Embryonic facial prominence (tissue), 1 donor: ENCODE measurements around the gene TBKBP1.

Experiments used
- DNase-seq: peaks from one replicate; pipeline ENCODE4 v3.0.0-alpha.2; 2016; ENCODE audit errors: extremely low spot score

TBKBP1 gene

DNA sequence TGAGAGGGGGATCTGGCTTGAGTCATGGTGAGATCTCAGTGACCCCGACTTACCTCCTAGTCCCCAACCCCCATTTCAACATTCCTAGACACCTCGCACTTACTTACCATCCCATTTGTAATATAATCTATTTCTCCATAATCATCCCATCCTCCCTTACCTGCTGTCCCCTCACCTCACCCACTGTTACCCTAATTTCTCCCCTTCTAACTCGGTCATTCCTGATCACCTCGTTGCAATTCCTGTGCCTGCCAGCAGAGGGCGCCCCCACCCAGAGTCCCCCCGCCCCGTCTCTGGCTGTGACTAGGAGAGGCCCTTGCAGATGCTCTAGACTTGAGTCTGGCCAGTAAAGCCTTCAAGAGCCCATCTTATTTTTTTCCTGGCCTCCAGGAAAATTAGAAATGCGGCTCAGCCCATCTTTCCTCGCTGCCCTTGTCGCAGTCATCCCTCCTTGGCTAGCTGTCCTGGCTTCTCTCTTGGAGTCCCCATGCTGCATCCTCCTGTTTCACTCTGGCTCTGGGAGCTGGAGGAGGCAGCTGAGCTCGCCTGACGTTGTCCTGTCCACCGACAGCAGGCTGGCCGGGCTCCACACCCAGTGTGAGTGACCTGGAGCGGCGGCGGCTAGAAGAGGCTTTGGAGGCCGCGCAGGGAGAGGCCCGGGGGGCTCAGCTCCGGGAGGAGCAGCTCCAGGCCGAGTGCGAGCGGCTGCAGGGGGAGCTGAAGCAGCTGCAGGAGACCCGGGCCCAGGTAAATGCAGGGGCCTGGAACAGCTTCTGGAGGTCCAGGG, 5.0 kb downstream of the TBKBP1 start:
- DNase-seq = no peak

DNA sequence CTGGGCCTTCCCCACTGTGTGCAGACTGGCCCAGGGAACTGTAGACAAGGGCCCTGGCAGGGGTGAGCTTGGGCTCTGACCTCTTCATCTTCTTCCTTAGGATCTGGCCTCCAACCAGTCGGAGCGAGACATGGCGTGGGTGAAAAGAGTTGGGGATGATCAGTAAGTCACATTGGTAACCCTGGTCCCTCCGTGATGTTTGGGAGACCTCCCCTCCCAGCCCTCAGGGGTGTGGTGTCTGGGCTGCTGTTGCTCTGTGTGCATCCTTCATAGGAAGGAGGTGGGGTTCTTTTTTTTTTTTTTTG, 5.5 kb downstream of the TBKBP1 start:
- no peak for DNase-seq

GRCh38 chr17:47700471-47701449, 6.8 kb downstream of the TBKBP1 start:
- no peak for DNase-seq

- DNase-seq = no peak
Measured at GRCh38 chr17:47701608-47702007, 7.6 kb downstream of the TBKBP1 start.

DNA sequence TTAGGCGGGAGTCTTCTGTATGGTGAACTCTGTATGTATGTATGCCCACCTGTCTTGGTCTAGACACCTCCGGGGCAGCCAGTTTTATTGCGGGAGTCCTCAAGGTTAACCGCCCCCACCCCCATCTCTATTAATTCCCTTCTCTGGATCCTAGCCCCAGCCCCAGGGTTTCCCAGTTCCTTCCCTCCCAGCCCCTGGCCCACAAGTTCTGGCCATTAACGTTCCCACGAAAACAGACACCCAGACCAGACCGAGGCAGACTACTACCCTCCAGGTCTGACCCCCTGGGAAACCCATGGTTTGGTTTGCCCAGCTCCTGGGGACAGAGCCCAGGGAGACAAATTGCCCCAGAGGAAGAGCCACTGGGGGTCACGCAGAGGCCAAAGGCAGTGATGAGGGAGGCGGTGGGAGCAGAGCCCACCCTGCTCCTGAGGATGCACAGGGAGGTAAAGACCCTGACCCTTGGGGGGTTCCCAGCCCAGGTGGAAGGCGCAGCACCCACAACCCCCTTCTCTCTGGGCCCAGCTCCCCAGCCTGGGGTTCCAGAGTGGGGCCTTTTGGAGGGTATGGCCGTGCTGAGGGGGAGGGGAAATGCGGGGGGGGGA, 8.5 kb downstream of the TBKBP1 start:
- no peak for DNase-seq

DNA sequence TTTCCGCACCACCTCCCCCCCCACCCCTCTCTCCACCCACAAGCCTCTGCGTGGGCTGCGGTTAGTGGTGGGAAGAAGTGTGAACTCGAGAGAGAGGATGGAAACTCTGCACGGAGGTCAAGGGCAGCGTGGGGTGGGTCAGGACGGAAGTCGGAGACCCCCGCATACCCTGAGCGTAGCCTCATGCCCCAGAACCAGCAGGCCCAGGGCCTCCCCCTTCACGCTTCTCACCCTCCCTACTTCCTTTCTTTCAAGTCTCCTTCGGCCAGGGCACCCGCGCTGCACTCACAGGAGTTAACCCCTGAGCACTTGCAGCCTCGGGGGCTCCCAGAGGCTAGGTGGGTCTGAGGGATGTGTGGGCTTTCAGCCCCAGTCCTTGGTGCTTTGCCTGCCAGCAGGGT, 9.2 kb downstream of the TBKBP1 start:
- no peak for DNase-seq

- DNase-seq = no peak
Measured at GRCh38 chr17:47703671-47704070, 9.7 kb downstream of the TBKBP1 start.

- DNase-seq = no peak
Measured at GRCh38 chr17:47704116-47704515, 10.2 kb downstream of the TBKBP1 start.

DNA sequence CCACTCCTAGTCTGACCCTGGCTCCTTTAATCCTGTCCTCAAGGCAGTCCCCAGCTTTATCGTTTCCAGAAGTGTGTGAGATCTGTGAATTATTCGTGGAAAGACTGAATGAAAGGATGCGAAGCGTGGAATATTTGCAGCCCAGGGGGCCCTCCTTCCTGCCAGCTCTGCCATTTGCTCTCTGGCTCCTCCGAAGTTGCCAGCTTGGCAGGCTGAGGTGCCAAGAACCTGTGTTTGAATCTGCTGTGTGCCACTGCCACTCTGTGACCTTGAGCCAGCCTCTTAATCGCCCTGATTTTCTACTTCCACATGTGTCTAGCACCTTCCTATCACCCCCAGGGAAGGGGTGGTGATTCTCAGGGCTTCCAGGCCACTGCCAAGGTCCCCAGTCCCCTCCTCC, 10.8 kb downstream of the TBKBP1 start:
- no peak for DNase-seq

DNA sequence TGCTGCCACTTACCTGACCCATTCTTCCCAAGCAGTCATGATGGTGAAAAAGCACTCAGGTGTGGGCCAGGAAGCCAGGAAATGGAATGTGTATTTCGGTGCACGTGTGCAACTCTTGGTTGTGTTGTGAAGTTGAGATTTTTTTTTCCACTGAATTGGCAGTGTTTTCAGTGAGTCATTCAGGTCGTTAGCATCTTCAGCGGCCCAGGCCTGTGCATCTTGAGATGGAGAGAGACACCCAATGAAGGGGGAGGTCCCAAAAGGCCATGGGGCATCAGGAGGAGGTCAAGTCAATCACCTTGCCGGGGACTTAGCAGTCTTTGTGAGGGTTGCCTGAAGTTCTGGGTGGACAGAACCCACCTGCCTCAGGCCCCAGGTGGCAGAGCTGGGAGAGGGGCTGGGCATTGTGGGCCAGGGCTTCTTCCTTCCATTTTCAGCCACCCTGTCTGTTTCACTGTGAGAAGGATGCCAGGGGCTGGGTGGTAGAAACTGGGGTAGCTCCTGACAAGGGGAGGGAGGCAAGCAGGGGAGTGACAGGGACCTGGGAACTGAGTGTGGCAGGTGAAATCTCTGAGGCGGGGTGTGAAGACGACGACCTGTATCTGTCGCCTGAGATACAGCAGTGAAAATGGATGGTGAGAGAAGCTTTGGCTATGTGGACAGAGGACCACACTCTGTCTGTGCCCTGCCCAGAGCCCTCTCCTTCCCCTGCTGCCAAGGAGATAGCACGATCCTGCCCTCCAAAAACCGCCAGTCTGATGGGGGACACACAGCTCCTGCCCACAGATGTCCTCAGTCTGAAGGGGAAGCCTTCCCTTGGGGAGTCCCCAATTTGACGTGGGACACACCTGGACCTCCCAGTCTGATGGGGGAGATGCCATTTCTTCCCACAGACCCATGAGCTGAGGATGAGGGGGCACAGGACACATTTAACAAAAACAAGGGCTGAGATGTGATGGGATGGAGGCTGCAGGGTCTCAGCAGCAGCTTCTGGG, 11.9 kb downstream of the TBKBP1 start:
- DNase-seq = no peak

DNA sequence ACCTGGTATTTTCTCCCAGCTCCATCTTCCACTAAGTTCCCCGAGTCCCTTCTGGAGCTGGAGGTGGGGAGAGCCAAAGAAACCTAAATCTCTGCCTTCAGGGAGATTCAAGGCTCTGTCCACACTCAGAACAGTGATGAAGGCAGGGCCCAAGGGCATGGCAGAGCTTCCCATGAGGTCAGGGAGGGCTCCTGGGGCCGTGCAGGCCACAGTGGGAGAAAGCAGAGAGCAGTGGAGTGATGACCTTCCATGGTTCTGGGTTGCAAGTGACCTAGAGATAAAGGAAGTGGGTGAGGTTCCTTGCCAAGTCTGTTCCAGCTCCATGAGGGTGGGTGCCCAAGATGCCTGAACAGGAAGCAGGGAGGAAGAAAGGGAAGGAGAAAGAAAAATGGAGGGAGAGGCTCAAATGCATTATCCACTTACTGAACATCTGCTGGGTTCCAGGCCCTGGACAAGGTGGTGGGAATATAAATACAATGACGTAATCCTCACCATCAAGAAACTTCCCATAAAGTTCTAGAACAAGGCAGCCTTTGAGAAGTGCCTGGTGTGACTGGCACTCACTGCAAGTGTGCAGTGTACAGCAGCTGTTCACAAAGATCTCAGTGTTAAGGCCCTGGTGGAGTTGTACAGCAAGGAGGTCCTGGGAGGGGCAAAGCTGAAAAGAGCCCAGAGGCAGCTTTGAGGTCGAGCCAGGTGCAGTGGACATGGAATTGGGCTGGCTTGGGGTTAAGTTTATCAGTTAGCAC, 13.3 kb downstream of the TBKBP1 start:
- DNase-seq = no peak

DNA sequence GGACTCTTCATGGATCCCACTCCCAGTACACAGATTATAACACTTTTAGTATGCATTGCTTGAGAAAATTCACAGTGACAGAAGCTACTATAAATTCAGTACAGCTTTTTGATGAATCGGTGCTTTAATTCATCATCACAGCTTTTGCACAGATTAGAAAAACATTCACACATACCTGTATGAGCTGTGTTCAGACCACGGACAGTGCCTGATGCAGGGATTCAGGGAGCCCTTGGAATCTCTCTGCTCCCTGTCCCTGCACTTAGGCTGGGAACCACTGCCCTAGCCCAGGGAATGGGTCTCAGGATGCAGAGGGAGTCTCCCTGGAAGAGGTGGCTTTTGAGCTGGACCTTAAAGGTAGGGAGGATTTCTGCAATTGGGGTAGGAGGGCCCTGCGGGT, 13.9 kb downstream of the TBKBP1 start:
- DNase-seq = no peak

GRCh38 chr17:47708312-47708863, 14.4 kb downstream of the TBKBP1 start:
- no peak for DNase-seq

- no peak for DNase-seq
Measured at GRCh38 chr17:47708864-47709541, 15.0 kb downstream of the TBKBP1 start.

- DNase-seq = no peak
Measured at GRCh38 chr17:47709594-47709993, 15.6 kb downstream of the TBKBP1 start.

- no peak for DNase-seq
Measured at GRCh38 chr17:47711366-47712099, 17.6 kb downstream of the TBKBP1 start.

- DNase-seq = no peak
Measured at GRCh38 chr17:47712330-47713023, 18.5 kb downstream of the TBKBP1 start.

GRCh38 chr17:47713980-47714700, 20.2 kb downstream of the TBKBP1 start:
- no peak for DNase-seq
